Kidney epithelial cell (primary cell): Measurements from ENCODE around the gene SLC7A7. TPM values are rescaled to one million over a fixed set of nuclear protein-coding genes. Genes with fewer than 3 reads are reported as not detected.
A peak's percentile ranks its signal among the peaks of the same experiment; 100 is the strongest.
"Not testable (repeated sequence)": the region's sequence is repeated elsewhere in the genome, so short reads cannot be mapped to it uniquely, and the experiment has no call there.

Experiments
- DNase-seq: peaks from one replicate; pipeline ENCODE4 v3.0.0-alpha.2; 2010; ENCODE audit warnings: low read depth
- H3K27me3 ChIP-seq: 2 replicates; pipeline ENCODE4 v1.6.0; 2011; ENCODE audit warnings: low read length; ENCODE audit not compliant: control insufficient read depth, insufficient read depth
- H3K36me3 ChIP-seq: 2 replicates; pipeline ENCODE4 v1.5.1; 2011; ENCODE audit warnings: low read length; ENCODE audit not compliant: control insufficient read depth, insufficient read depth
- H3K4me3 ChIP-seq: 2 replicates; pipeline ENCODE4 v1.5.1; 2011; ENCODE audit warnings: low read depth, mild to moderate bottlenecking, control low read depth, low read length
- total RNA-seq: library from RNA; depleted of rRNA; stranded (reverse); fragments of >200 nt; gene quantifications from 2 replicates; pipeline ENCODE4 v1.2.3, GENCODE V29; 2015
- TF ChIP-seq, protein P1 (sequence below): IDR thresholded peaks from 2 replicates; pipeline ENCODE4 v1.5.1; 2011; ENCODE audit warnings: mild to moderate bottlenecking, moderate library complexity, low read length, control low read depth, inconsistent platforms; ENCODE audit not compliant: insufficient read depth, poor library complexity, severe bottlenecking

Gene SLC7A7
- total RNA-seq, 1 donor from 2014 or later = 6.8 TPM

DNA sequence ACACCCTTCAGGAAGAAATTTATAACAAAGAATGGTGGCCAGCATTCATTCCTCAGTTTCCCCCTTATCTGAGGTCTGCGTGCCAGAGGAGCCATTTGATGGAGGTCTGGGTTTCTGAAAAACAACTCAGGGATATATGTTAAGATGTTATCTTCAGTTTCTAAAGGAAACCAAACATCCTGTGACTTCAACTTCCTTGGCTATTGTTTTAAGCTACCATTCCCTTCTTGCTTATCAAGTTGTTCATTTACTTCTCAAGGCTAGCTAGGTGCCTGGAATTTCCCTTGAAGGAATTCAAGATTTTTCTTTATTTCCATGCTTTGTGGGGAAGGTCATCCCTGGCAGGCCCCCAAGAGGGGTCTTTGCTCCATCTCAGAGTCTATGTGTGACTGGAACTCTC, 75.8 kb downstream of the SLC7A7 start:
- Histone ChIP-seq H3K36me3 (no peaks in the 10 kb centered on the region), H3K4me3 (no peak overlapping the region), H3K27me3 (no peaks in the 10 kb centered on the region)
- DNase-seq = peak; percentile 7
- TF ChIP-seq, protein P1, sequence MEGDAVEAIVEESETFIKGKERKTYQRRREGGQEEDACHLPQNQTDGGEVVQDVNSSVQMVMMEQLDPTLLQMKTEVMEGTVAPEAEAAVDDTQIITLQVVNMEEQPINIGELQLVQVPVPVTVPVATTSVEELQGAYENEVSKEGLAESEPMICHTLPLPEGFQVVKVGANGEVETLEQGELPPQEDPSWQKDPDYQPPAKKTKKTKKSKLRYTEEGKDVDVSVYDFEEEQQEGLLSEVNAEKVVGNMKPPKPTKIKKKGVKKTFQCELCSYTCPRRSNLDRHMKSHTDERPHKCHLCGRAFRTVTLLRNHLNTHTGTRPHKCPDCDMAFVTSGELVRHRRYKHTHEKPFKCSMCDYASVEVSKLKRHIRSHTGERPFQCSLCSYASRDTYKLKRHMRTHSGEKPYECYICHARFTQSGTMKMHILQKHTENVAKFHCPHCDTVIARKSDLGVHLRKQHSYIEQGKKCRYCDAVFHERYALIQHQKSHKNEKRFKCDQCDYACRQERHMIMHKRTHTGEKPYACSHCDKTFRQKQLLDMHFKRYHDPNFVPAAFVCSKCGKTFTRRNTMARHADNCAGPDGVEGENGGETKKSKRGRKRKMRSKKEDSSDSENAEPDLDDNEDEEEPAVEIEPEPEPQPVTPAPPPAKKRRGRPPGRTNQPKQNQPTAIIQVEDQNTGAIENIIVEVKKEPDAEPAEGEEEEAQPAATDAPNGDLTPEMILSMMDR = no peak

DNA sequence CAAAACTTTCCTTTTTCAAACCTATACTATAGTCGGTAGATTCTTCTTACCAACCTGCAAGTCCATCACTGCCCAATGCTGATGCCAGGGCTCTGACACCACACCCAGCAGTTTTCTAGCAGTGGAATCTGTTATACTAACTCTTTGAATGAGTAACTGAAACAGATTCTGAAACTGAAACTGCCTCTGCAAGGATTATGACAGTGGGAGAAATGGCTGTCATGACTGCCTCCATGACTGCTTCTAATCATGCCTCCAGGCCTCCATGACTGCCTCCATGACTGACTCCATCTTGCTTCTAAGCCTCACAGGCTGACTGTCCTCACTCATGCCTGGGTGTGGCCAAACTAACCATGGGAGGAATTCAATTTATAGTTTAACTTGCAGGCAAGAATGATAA, 78.2 kb downstream of the SLC7A7 start:
- DNase-seq = no peak
- Histone ChIP-seq H3K4me3 (no peak overlapping the region), H3K36me3 (no peaks in the 10 kb centered on the region), H3K27me3 (no peaks in the 10 kb centered on the region)
- TF ChIP-seq, protein P1 = no peak

DNA sequence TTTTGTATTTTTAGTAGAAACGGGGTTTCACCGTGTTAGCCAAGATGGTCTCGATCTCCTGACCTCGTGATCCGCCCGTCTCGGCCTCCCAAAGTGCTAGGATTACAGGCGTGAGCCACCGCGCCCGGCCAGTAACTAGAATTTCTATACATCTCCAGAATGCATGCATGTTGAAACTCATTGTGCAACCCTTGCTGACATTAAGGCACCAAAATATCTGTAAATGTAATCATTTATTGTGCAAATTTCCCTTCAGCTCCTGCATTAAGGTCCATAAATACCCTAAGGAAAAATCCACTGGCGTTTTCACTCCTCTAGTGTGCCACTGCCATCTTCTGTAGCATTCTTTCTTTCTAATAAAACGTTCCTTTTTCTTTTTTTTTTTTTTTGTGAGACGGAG, 78.9 kb downstream of the SLC7A7 start:
- not testable (repeated sequence) for H3K36me3 ChIP-seq, H3K4me3 ChIP-seq, DNase-seq, H3K27me3 ChIP-seq

DNA sequence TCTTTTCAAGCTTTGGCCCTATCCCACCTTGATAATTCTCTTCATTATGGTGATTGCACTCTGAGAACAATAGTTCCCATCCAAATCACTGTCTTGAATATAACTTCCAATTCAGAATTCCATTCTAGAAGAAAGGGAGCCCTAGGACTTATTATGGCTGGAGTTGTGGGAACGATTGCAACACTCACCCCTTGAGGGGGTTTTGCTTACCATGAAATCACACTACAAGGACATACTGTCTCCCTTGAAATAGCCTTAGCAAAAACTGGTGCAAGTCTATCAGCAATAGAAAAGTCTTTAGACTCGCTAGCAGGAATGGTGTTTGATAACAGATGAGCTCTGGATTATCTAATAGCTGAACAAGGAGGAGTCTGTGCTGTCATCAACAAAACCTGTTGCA, 80.1 kb downstream of the SLC7A7 start:
- TF ChIP-seq, protein P1 = no peak
- Histone ChIP-seq H3K4me3 (no peak overlapping the region), H3K27me3 (no peaks in the 10 kb centered on the region), H3K36me3 (no peaks in the 10 kb centered on the region)
- no peak for DNase-seq

DNA sequence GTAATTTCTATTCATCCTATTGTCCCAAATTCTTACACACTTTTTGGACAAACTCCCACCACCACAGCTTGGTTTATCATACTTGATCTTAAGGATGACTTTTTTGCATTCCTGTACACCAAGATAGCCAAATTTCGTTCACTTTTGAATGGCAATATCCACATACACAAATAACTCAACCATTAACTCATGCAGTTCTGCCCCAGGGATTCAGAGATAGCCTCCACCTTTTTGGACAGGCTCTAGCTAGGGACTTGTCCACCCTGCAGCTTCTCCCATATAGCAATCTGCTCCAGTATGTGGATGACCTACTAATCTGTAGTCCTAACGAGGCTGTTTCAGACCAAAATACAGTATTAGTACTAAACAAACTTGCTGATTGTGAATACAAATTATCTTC, 81.4 kb downstream of the SLC7A7 start:
- TF ChIP-seq, protein P1 = no peak
- no peak overlapping the region for H3K4me3 ChIP-seq
- no peaks in the 10 kb centered on the region for H3K36me3 ChIP-seq

DNA sequence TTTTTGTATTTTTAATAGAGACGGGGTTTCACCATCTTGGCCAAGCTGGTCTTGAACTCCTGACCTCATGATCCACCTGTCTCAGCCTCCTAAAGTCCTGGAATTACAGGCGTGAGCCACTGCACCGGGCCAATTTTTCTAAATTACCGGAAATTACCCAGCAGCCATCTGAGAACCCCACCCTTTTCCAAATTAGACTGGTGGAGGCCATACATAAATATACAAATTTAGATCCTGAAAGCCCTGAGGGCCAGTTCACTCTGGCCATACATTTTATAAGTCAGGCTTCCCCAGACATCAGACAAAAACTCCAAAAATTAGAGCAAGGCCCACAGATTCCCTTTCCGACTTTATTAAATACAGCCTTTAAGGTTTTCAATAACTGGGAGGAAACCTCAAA, 83.2 kb downstream of the SLC7A7 start:
- not testable (repeated sequence) for H3K36me3 ChIP-seq, H3K4me3 ChIP-seq, H3K27me3 ChIP-seq, DNase-seq

More for the DNA sequence above, 81.4 kb downstream of the SLC7A7 start:
- H3K27me3 ChIP-seq = no peaks in the 10 kb centered on the region
- DNase-seq = no peak

DNA sequence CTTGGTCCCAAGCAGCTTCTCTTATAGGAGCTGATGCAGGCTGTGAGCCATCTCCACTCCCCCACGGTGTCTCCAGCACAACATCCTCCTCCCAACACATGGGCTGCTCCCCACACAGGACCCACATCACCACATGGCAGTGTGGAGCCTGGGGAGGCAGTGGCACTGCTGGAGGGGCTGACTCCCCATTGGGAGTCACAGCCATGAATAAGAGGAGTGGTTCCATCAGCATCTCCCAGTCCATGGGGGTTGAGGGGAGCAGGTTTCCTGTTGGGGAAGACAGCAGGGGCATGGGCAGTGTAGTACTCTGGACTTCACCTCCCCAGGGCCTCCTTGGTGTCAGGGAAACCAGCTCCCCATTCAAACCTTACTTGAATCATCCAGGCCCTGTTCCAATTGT, 89.2 kb downstream of the SLC7A7 start:
- no peak for DNase-seq
- TF ChIP-seq, protein P1 = no peak
- no peaks in the 10 kb centered on the region for H3K27me3 ChIP-seq
- no peaks in the 10 kb centered on the region for H3K36me3 ChIP-seq
- H3K4me3 ChIP-seq = no peak overlapping the region

DNA sequence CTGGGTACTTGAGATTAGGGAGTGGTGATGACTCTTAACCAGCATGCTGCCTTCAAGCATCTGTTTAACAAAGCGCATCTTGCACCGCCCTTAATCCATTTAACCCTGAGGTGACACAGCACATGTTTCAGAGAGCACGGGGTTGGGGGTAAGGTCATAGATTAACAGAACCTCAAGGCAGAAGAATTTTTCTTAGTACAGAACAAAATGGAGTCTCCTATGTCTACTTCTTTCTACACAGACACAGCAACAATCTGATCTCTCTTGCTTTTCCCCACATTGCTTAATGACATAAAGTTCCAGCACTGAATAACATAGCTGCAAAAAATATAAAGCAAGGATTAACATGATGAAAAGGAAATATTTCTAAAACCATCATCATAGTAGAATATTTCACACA, 89.9 kb downstream of the SLC7A7 start:
- not testable (repeated sequence) for DNase-seq, H3K27me3 ChIP-seq, H3K4me3 ChIP-seq, H3K36me3 ChIP-seq

DNA sequence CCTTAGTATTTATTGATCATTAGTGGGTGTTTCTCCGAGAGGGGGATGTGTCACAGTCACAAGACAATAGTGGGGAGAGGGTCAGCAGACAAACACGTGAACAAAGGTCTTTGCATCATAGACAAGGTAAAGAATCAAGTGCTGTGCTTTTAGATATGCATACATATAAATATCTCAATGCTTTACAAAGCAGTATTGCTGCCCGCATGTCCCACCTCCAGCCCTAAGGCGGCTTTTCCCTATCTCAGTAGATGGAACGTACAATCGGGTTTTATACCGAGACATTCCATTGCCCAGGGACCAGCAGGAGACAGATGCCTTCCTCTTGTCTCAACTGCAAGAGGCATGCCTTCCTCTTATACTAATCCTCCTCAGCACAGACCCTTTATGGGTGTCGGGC, 90.4 kb downstream of the SLC7A7 start:
- not testable (repeated sequence) for H3K36me3 ChIP-seq, H3K4me3 ChIP-seq, DNase-seq, H3K27me3 ChIP-seq
